PFSK-1 (cell line): ENCODE data around the gene TCF7L1.

Source experiments
- FOXP2 ChIP-seq: optimal IDR thresholded peaks from 2 replicates; pipeline ENCODE3; 2011; ENCODE audit warnings: borderline replicate concordance, control low read depth, inconsistent platforms; ENCODE audit not compliant: insufficient read depth; ENCODE audit errors: extremely low read length, extremely low read depth
- POLR2AphosphoS5 ChIP-seq: IDR thresholded peaks from 2 replicates; pipeline ENCODE4 v1.6.1; 2012; ENCODE audit warnings: low read depth, mild to moderate bottlenecking, control low read depth, low read length, moderate library complexity
- REST ChIP-seq, 2 experiments: IDR thresholded peaks; 2 replicates each; pipeline versions ENCODE4 v1.6.1 to v1.8.0; 2011 to 2012; ENCODE audit warnings: low read depth in 2 of 2, low read length in 2 of 2, control low read depth in 1 of 2, inconsistent platforms in 1 of 2, mild to moderate bottlenecking in 1 of 2, moderate library complexity in 1 of 2; ENCODE audit not compliant: insufficient read depth in 1 of 2
- TAF1 ChIP-seq: IDR thresholded peaks from 2 replicates; pipeline ENCODE4 v1.6.1; 2012; ENCODE audit warnings: low read length, control low read depth, borderline replicate concordance; ENCODE audit not compliant: insufficient read depth

- TF ChIP-seq POLR2AphosphoS5 (no peak), TAF1 (no peak), FOXP2 (no peak), REST (IDR thresholded peaks at IDR 0.05; ENCODE audit: insufficient read depth in 1 of 2, low read depth in 2 of 2, low read length in 2 of 2) (no peak)
Measured at GRCh38 chr2:85325466-85325811, 192.2 kb downstream of the TCF7L1 start.
